Measurements from ENCODE around the gene PLB1. TPM values are rescaled to one million over a fixed set of nuclear protein-coding genes. Genes with fewer than 3 reads are reported as not detected.

The PLB1 gene
- total RNA-seq, 6 experiments from 2014 or later, result 0.66 to 1.9 (median 1.1) TPM

DNA sequence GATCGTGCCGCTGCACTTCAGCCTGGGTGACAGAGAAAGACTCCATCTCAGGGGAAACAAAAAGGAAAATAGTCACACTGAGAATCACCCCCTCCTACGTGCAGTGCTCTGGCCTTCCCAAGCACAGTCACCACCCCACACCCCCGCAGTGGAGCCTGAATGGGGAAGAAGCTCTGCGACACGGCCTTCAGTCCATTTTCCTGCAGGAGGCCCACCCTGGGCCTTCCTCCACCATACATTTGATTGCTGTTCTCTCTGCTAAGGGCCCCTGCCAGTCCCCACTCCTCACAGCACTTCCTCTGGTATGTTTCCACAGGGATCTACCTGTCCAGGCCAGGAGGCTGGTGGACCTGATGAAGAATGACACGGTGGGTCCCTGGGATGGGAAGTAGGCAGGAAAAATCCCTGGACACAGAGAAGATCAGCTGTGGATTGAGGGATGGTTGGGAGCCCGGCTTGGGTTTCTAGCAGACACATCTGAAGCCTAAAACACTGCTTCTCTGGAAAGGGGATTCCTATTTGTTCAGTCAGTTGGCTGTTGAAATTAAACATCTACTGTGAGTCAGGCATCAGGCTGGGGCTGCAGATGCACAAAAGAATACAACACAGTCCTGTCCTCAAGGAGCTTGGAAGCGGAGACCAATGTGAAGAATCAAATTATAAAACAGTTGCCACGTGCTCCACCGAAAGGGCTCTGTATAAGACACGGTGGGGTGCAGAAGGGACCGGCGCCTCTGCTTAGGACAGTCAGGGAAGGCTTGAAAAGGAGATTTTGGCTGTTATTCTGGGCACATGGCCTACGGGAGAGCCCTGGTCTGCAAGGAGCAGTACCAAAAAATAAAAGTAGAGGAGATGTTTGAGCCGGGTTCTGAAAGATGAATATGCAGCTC lies 82.2 kb downstream of the PLB1 start:
- no peaks in the 10 kb centered on the region for H3K27me3 ChIP-seq
- no peak overlapping the region for H3K27ac ChIP-seq
- peak in 3 of 4 donors; percentile 26 to 60 (median 50) for ATAC-seq
- 77% methylated on average over 11 of the region's 16 CpGs for WGBS (ENCODE audit: insufficient coverage, low coverage, low lambda C conversion rate, missing lambda C conversion rate)
- intact Hi-C loops (cut with DNase I), result no loop called here
- no peaks in the 10 kb centered on the region for H3K9me3 ChIP-seq
- H3K36me3 ChIP-seq, result no peaks in the 10 kb centered on the region
- TF ChIP-seq POLR2A (IDR thresholded peaks at IDR 0.05), result no peak
- TF ChIP-seq, protein P1, sequence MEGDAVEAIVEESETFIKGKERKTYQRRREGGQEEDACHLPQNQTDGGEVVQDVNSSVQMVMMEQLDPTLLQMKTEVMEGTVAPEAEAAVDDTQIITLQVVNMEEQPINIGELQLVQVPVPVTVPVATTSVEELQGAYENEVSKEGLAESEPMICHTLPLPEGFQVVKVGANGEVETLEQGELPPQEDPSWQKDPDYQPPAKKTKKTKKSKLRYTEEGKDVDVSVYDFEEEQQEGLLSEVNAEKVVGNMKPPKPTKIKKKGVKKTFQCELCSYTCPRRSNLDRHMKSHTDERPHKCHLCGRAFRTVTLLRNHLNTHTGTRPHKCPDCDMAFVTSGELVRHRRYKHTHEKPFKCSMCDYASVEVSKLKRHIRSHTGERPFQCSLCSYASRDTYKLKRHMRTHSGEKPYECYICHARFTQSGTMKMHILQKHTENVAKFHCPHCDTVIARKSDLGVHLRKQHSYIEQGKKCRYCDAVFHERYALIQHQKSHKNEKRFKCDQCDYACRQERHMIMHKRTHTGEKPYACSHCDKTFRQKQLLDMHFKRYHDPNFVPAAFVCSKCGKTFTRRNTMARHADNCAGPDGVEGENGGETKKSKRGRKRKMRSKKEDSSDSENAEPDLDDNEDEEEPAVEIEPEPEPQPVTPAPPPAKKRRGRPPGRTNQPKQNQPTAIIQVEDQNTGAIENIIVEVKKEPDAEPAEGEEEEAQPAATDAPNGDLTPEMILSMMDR (IDR thresholded peaks at IDR 0.05), result no peak
- H3K4me3 ChIP-seq, result no peak overlapping the region
- H3K4me1 ChIP-seq, result no peaks in the 10 kb centered on the region
- DNase-seq, result peak in 1 of 3 donors; percentile 37

DNA sequence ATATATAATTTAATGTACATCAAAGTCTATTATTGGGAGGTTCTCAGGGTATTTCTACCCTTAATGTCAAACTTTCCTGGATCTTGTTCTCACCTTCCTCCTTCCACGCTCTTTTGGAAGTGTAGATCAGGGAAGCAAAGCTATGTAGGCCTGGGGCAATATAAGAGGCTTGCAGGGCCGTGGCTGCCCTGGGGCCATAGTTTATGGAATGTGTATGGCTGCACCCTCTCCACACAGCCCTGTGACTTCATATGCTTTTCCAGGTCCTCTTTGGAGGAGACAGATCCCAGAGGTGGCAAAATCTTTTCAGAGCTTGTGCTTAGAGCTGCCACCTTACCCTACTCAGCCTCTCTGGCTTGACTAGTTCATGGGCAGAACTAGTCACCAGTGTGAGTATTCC lies 82.9 kb downstream of the PLB1 start:
- DNase-seq (peak in 1 of 3 donors; percentile 12), ATAC-seq (no peak)
- intact Hi-C loops (cut with DNase I), result no loop called here
- Histone ChIP-seq H3K4me1 (no peaks in the 10 kb centered on the region), H3K9me3 (no peaks in the 10 kb centered on the region), H3K36me3 (no peaks in the 10 kb centered on the region), H3K27me3 (no peaks in the 10 kb centered on the region), H3K27ac (no peak overlapping the region), H3K4me3 (no peak overlapping the region)
- WGBS (ENCODE audit: insufficient coverage, low coverage, low lambda C conversion rate, missing lambda C conversion rate), result 58% methylated on average over 2 of the region's 2 CpGs
- TF ChIP-seq, protein P1 (IDR thresholded peaks at IDR 0.05), result no peak
- no peak for TF ChIP-seq POLR2A (IDR thresholded peaks at IDR 0.05)

DNA sequence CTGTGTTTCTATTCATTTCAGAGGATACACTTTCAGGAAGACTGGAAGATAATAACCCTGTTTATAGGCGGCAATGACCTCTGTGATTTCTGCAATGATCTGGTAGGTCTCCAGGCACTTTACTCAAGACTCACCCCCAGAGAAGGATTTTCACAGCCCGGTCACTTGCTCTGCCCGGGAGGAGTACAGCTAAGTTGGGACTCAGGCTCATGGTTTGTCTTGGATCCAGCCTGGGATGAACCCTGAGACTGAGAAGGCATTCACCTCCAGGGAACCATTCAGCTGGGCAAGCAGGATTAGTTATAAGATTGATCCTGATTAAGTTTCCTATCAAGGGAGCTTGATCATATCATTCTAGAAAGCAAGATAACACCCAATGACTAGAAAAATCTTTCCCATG lies 83.7 kb downstream of the PLB1 start:
- DNase-seq, result peak in 1 of 3 donors; percentile 13
- Histone ChIP-seq H3K9me3 (no peaks in the 10 kb centered on the region), H3K4me3 (no peak overlapping the region), H3K27ac (no peak overlapping the region), H3K4me1 (no peaks in the 10 kb centered on the region), H3K27me3 (no peaks in the 10 kb centered on the region), H3K36me3 (no peaks in the 10 kb centered on the region)
- no peak for ATAC-seq
- intact Hi-C loops (cut with DNase I), result no loop called here
- WGBS (ENCODE audit: insufficient coverage, low coverage, low lambda C conversion rate, missing lambda C conversion rate), result 68% methylated on average over 2 of the region's 3 CpGs
- TF ChIP-seq, protein P1 (IDR thresholded peaks at IDR 0.05), result no peak
- no peak for TF ChIP-seq POLR2A (IDR thresholded peaks at IDR 0.05)

DNA sequence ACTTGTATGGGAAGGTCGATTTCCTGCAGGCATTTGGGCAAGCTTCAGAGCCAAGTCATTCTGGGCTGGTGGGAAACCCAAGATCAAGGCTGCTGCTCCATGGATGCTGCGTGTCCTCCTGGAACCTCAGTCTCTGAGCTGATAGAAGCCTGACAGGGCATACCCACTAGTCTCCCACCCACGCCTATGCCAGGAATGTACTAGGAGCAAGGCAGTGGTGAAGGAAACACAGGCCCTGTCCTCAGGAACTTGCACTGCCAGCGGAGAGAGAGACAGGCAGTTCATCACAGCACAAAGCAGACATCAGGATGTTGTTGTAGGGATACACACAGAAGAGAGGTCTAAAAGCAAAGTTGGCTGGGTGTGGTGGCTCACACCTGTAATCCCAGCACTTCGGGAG lies 84.2 kb downstream of the PLB1 start:
- DNase-seq (no peak), ATAC-seq (no peak)
- Histone ChIP-seq H3K27me3 (no peaks in the 10 kb centered on the region), H3K27ac (no peak overlapping the region), H3K4me3 (no peak overlapping the region), H3K9me3 (no peaks in the 10 kb centered on the region), H3K36me3 (no peaks in the 10 kb centered on the region), H3K4me1 (no peaks in the 10 kb centered on the region)
- TF ChIP-seq POLR2A (IDR thresholded peaks at IDR 0.05), result no peak
- TF ChIP-seq, protein P1 (IDR thresholded peaks at IDR 0.05), result no peak
- intact Hi-C loops (cut with DNase I), result no loop called here
- WGBS (ENCODE audit: insufficient coverage, low coverage, low lambda C conversion rate, missing lambda C conversion rate), result 81% methylated on average over 3 of the region's 5 CpGs

All from right lobe of liver (tissue), 6 donors.